Activated naive CD8-positive, alpha-beta T cell treated with anti-CD3 and anti-CD28 coated beads, Interleukin-2, amount 10 ng/mL, durations not matched to agents 7 days and 5 days (primary cell): ENCODE results near the gene ASCL5. TPM values are rescaled to one million over a fixed set of nuclear protein-coding genes. Genes with fewer than 3 reads are reported as not detected.

Experiments used
- ATAC-seq: fragments of 150-1000 bp; cut with Tn5 transposase; one replicate; pipeline ENCODE4 v1.10.0; 2021; ENCODE audit warnings: low read depth, moderate library complexity
- POLR2A ChIA-PET: fragments of 350-600 bp; sonication (Branson Sonifier 250); formaldehyde crosslinking; loops from one replicate; lab custom pipeline; 2021; ENCODE audit warnings: antibody characterized with exemption; lab: Charles Lee
- DNase-seq: peaks from one replicate; pipeline ENCODE4 v3.0.0; 2021
- H3K27ac Mint-ChIP-seq: one replicate; pipeline ENCODE4 v1.8.0; 2022; ENCODE audit warnings: mild to moderate bottlenecking, mixed read lengths
- H3K27me3 Mint-ChIP-seq: one replicate; pipeline ENCODE4 v1.8.0; 2022; ENCODE audit warnings: mild to moderate bottlenecking, moderate library complexity, mixed read lengths
- H3K36me3 Mint-ChIP-seq: one replicate; pipeline ENCODE4 v1.8.0; 2021; ENCODE audit warnings: mild to moderate bottlenecking, mixed read lengths
- H3K4me1 Mint-ChIP-seq: one replicate; pipeline ENCODE4 v1.8.0; 2021; ENCODE audit warnings: mixed read lengths
- H3K4me3 Mint-ChIP-seq: one replicate; pipeline ENCODE4 v1.8.0; 2022; ENCODE audit warnings: mild to moderate bottlenecking, moderate library complexity, mixed read lengths
- H3K9me3 Mint-ChIP-seq: one replicate; pipeline ENCODE4 v1.8.0; 2021; ENCODE audit warnings: mixed read lengths
- total RNA-seq, 2 experiments: library from RNA; stranded (reverse); gene quantifications; one replicate each; pipeline ENCODE4 v1.2.3, GENCODE V29; 2021

ASCL5 gene
- total RNA-seq, 2 experiments from 2014 or later: not detected

GRCh38 chr1:201137024-201137392, 10.0 kb upstream of the ASCL5 start:
- no peak overlapping the region for H3K27ac Mint-ChIP-seq
- no peak overlapping the region for H3K4me3 Mint-ChIP-seq
- no peaks in the 10 kb centered on the region for H3K4me1 Mint-ChIP-seq
- no peaks in the 10 kb centered on the region for H3K36me3 Mint-ChIP-seq
- H3K27me3 Mint-ChIP-seq: no peaks in the 10 kb centered on the region
- POLR2A ChIA-PET: interaction anchor here (0.7 kb wide), 1 partner anchor 10 kb away, joined by 3 read pairs; no protein-coding TSS in a partner anchor
- no peak for DNase-seq
- ATAC-seq: no peak
- no peaks in the 10 kb centered on the region for H3K9me3 Mint-ChIP-seq

- H3K27me3 Mint-ChIP-seq: no peaks in the 10 kb centered on the region
- no peaks in the 10 kb centered on the region for H3K4me1 Mint-ChIP-seq
- no peak overlapping the region for H3K4me3 Mint-ChIP-seq
- H3K36me3 Mint-ChIP-seq: no peaks in the 10 kb centered on the region
- no peak for DNase-seq
- POLR2A ChIA-PET: interaction anchor here (0.7 kb wide), 1 partner anchor 10 kb away, joined by 3 read pairs; no protein-coding TSS in a partner anchor
- H3K9me3 Mint-ChIP-seq: no peaks in the 10 kb centered on the region
- ATAC-seq: no peak
- H3K27ac Mint-ChIP-seq: no peak overlapping the region
Observed at GRCh38 chr1:201136355-201137023, 9.5 kb upstream of the ASCL5 start.

- Mint-ChIP-seq H3K27me3 (no peaks in the 10 kb centered on the region), H3K4me1 (no peaks in the 10 kb centered on the region), H3K4me3 (no peak overlapping the region), H3K36me3 (no peaks in the 10 kb centered on the region), H3K9me3 (no peaks in the 10 kb centered on the region), H3K27ac (no peak overlapping the region)
- no peak for ATAC-seq
- POLR2A ChIA-PET: no interaction called here
- no peak for DNase-seq
Observed at GRCh38 chr1:201134405-201134804, 7.4 kb upstream of the ASCL5 start.

- no peaks in the 10 kb centered on the region for H3K27me3 Mint-ChIP-seq
- no peak overlapping the region for H3K27ac Mint-ChIP-seq
- no peak for ATAC-seq
- H3K4me1 Mint-ChIP-seq: no peaks in the 10 kb centered on the region
- H3K36me3 Mint-ChIP-seq: no peaks in the 10 kb centered on the region
- H3K4me3 Mint-ChIP-seq: no peak overlapping the region
- H3K9me3 Mint-ChIP-seq: no peaks in the 10 kb centered on the region
- no peak for DNase-seq
- POLR2A ChIA-PET: no interaction called here
Observed at GRCh38 chr1:201131398-201131797, 4.4 kb upstream of the ASCL5 start.

- ATAC-seq: no peak
- DNase-seq: no peak
- Mint-ChIP-seq H3K36me3 (no peaks in the 10 kb centered on the region), H3K27ac (no peak overlapping the region), H3K9me3 (no peaks in the 10 kb centered on the region), H3K4me1 (no peaks in the 10 kb centered on the region), H3K4me3 (no peak overlapping the region), H3K27me3 (peaks cover 8% of the 10 kb centered on the region)
- POLR2A ChIA-PET: no interaction called here
Observed at GRCh38 chr1:201128962-201129361, 2.0 kb upstream of the ASCL5 start.

- ATAC-seq: no peak
- Mint-ChIP-seq H3K4me1 (no peaks in the 10 kb centered on the region), H3K27me3 (peaks cover 12% of the 10 kb centered on the region), H3K36me3 (no peaks in the 10 kb centered on the region), H3K4me3 (no peak overlapping the region), H3K9me3 (no peaks in the 10 kb centered on the region), H3K27ac (no peak overlapping the region)
- DNase-seq: no peak
- POLR2A ChIA-PET: no interaction called here
Observed at GRCh38 chr1:201128476-201128875, 1.5 kb upstream of the ASCL5 start.

GRCh38 chr1:201127755-201128455, 921 bp upstream of the ASCL5 start:
- Mint-ChIP-seq H3K36me3 (no peaks in the 10 kb centered on the region), H3K4me3 (no peak overlapping the region), H3K27ac (no peak overlapping the region), H3K9me3 (no peaks in the 10 kb centered on the region), H3K27me3 (peaks cover 14% of the 10 kb centered on the region), H3K4me1 (no peaks in the 10 kb centered on the region)
- POLR2A ChIA-PET: no interaction called here
- ATAC-seq (no peak), DNase-seq (no peak)

- POLR2A ChIA-PET: no interaction called here
- Mint-ChIP-seq H3K27me3 (peaks cover 17% of the 10 kb centered on the region), H3K9me3 (no peaks in the 10 kb centered on the region), H3K36me3 (no peaks in the 10 kb centered on the region), H3K4me3 (no peak overlapping the region), H3K4me1 (no peaks in the 10 kb centered on the region), H3K27ac (no peak overlapping the region)
- DNase-seq: no peak
- no peak for ATAC-seq
Observed at GRCh38 chr1:201126463-201126831, 537 bp downstream of the ASCL5 start.

GRCh38 chr1:201125800-201126199, 1.2 kb downstream of the ASCL5 start:
- no peak for DNase-seq
- no peak overlapping the region for H3K4me3 Mint-ChIP-seq
- H3K4me1 Mint-ChIP-seq: no peaks in the 10 kb centered on the region
- H3K9me3 Mint-ChIP-seq: no peaks in the 10 kb centered on the region
- no peak overlapping the region for H3K27ac Mint-ChIP-seq
- POLR2A ChIA-PET: no interaction called here
- ATAC-seq: no peak
- H3K27me3 Mint-ChIP-seq: peaks cover 17% of the 10 kb centered on the region
- no peaks in the 10 kb centered on the region for H3K36me3 Mint-ChIP-seq

- no peaks in the 10 kb centered on the region for H3K36me3 Mint-ChIP-seq
- H3K9me3 Mint-ChIP-seq: no peaks in the 10 kb centered on the region
- no peak overlapping the region for H3K4me3 Mint-ChIP-seq
- no peaks in the 10 kb centered on the region for H3K4me1 Mint-ChIP-seq
- POLR2A ChIA-PET: no interaction called here
- ATAC-seq (no peak), DNase-seq (no peak)
- no peak overlapping the region for H3K27ac Mint-ChIP-seq
- H3K27me3 Mint-ChIP-seq: peaks cover 17% of the 10 kb centered on the region
Observed at GRCh38 chr1:201125019-201125418, 2.0 kb downstream of the ASCL5 start.

- no peak for ATAC-seq
- Mint-ChIP-seq H3K9me3 (no peaks in the 10 kb centered on the region), H3K36me3 (no peaks in the 10 kb centered on the region), H3K4me1 (peaks cover 2% of the 10 kb centered on the region), H3K27ac (no peak overlapping the region), H3K27me3 (peaks cover 17% of the 10 kb centered on the region), H3K4me3 (no peak overlapping the region)
- POLR2A ChIA-PET: no interaction called here
- no peak for DNase-seq
Observed at GRCh38 chr1:201123866-201124265, 3.1 kb downstream of the ASCL5 start.

GRCh38 chr1:201122321-201122957, 4.5 kb downstream of the ASCL5 start:
- Mint-ChIP-seq H3K9me3 (no peaks in the 10 kb centered on the region), H3K36me3 (no peaks in the 10 kb centered on the region), H3K4me1 (peaks cover 2% of the 10 kb centered on the region), H3K27ac (no peak overlapping the region), H3K27me3 (peaks cover 22% of the 10 kb centered on the region), H3K4me3 (no peak overlapping the region)
- POLR2A ChIA-PET: no interaction called here
- ATAC-seq (no peak), DNase-seq (no peak)

- ATAC-seq (peak; percentile 44), DNase-seq (peak; percentile 59)
- H3K4me3 Mint-ChIP-seq: no peak overlapping the region
- peaks cover 19% of the 10 kb centered on the region for H3K27me3 Mint-ChIP-seq
- POLR2A ChIA-PET: interaction anchor here (1.0 to 1.3 kb wide), 2 partner anchors 148 to 497 kb away, joined by 3 read pairs; no protein-coding TSS in a partner anchor
- H3K4me1 Mint-ChIP-seq: peaks cover 2% of the 10 kb centered on the region
- H3K9me3 Mint-ChIP-seq: no peaks in the 10 kb centered on the region
- H3K36me3 Mint-ChIP-seq: no peaks in the 10 kb centered on the region
- no peak overlapping the region for H3K27ac Mint-ChIP-seq
Observed at GRCh38 chr1:201119206-201120197, 7.5 kb downstream of the ASCL5 start.
